Measurements from ENCODE around the gene RAB36. TPM values are rescaled to one million over a fixed set of nuclear protein-coding genes. Genes with fewer than 3 reads are reported as not detected.

The RAB36 gene
- total RNA-seq, 4 donors from 2014 or later: 1.0 to 2.5 (median 1.7) TPM; not detected in 1

DNA sequence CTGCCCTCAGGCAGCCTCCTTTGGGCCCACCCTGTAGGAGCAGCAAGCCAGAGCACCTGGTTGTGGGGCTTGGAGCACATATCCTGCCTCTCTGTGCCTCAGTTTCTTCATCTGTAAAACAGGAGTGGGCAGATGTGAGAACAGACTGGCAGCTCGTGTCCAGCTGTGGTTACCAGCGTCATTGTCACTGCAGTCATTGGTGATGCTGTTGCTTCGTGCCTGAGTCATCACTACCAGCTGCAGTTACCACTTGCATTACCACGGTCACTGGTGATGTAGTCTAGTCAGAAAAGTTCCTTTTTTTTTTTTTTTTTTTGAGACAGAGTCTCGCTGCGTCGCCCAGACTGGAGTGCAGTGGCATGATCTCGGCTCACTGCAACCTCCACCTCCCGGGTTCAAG lies 23.9 kb upstream of the RAB36 start:
- Histone ChIP-seq H3K27ac (no peak overlapping the region), H3K36me3 (no peaks in the 10 kb centered on the region), H3K9me3 (no peaks in the 10 kb centered on the region), H3K4me1 (no peaks in the 10 kb centered on the region), H3K27me3 (no peaks in the 10 kb centered on the region), H3K4me3 (no peak overlapping the region)
- no peak for TF ChIP-seq POLR2A (IDR thresholded peaks at IDR 0.05)
- DNase-seq: no peak

DNA sequence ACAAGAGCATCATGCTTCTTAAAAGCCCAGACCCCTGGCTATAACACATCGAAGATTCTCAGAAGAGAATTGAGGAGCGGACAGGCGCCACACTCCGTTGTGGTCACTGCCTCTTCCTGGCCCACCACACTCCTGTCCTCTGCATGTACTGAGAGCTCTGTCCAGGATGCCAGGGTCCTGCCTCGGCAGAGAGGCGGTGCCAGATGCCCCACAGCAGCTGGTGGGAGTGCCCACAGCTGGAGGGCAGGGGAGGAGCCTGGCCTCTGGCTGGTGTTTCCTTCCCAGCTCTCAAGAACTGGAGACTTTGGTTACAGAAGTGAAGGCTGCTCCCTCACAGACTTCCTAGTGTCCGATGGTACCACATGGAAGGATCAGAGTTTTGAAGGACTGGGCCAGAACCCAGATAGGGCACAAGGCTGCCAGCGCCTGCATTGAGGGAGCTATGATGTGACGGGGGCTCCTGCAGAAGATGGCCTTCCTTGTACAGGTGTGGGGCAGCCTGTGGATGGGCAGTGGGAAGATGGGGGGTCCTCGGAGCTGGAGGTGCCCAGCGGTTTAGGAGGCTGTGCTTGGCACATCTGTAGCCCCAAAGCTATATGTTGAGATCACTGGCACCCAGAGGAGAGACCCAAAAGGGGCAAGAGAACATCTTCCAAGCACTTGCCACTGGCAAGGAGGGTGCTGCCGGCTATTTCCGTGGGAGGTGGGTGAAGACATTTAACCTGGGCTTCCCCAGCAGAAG lies 22.9 kb upstream of the RAB36 start:
- TF ChIP-seq, protein P1, sequence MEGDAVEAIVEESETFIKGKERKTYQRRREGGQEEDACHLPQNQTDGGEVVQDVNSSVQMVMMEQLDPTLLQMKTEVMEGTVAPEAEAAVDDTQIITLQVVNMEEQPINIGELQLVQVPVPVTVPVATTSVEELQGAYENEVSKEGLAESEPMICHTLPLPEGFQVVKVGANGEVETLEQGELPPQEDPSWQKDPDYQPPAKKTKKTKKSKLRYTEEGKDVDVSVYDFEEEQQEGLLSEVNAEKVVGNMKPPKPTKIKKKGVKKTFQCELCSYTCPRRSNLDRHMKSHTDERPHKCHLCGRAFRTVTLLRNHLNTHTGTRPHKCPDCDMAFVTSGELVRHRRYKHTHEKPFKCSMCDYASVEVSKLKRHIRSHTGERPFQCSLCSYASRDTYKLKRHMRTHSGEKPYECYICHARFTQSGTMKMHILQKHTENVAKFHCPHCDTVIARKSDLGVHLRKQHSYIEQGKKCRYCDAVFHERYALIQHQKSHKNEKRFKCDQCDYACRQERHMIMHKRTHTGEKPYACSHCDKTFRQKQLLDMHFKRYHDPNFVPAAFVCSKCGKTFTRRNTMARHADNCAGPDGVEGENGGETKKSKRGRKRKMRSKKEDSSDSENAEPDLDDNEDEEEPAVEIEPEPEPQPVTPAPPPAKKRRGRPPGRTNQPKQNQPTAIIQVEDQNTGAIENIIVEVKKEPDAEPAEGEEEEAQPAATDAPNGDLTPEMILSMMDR (IDR thresholded peaks at IDR 0.05): no peak
- no peak for TF ChIP-seq POLR2A (IDR thresholded peaks at IDR 0.05)
- Histone ChIP-seq H3K4me1 (no peaks in the 10 kb centered on the region), H3K36me3 (no peaks in the 10 kb centered on the region), H3K27me3 (no peaks in the 10 kb centered on the region), H3K9me3 (no peaks in the 10 kb centered on the region), H3K27ac (no peak overlapping the region), H3K4me3 (no peak overlapping the region)
- DNase-seq: no peak

DNA sequence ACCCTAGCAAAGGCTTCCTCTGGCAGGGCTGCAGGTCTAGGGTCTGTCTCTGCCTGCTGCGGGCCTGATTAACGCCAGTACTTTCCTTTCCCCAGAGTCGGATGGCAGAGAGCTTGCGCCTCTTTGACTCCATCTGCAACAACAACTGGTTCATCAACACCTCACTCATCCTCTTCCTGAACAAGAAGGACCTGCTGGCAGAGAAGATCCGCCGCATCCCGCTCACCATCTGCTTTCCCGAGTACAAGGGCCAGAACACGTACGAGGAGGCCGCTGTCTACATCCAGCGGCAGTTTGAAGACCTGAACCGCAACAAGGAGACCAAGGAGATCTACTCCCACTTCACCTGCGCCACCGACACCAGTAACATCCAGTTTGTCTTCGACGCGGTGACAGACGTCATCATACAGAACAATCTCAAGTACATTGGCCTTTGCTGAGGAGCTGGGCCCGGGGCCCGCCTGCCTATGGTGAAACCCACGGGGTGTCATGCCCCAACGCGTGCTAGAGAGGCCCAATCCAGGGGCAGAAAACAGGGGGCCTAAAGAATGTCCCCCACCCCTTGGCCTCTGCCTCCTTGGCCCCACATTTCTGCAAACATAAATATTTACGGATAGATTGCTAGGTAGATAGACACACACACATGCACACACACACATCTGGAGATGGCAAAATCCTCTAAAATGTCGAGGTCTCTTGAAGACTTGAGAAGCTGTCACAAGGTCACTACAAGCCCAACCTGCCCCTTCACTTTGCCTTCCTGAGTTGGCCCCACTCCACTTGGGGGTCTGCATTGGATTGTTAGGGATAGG lies 22.1 kb upstream of the RAB36 start:
- H3K9me3 ChIP-seq: no peaks in the 10 kb centered on the region
- H3K27me3 ChIP-seq: no peaks in the 10 kb centered on the region
- no peaks in the 10 kb centered on the region for H3K4me1 ChIP-seq
- no peak overlapping the region for H3K27ac ChIP-seq
- no peak overlapping the region for H3K4me3 ChIP-seq
- no peak for DNase-seq
- no peaks in the 10 kb centered on the region for H3K36me3 ChIP-seq
- no peak for TF ChIP-seq POLR2A (IDR thresholded peaks at IDR 0.05)
- TF ChIP-seq, protein P1 (IDR thresholded peaks at IDR 0.05): no peak

DNA sequence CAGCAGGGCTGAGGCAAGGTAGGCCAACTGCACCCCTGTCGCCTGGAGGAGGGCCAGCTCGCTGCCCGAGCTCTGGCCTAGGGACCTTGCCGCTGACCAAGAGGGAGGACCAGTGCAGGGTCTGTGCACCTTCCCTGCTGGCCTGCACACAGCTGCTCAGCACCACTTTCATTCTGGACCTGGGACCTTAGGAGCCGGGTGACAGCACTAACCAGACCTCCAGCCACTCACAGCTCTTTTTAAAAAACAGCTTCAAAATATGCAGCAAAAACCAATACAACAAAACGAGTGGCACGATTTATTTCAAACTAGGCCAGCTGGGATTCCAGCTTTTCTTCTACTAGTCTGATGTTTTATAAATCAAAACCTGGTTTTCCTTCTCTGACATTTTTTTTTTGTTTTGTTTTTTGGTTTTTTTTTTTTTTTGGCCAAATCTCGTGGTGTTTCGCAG lies 21.4 kb upstream of the RAB36 start:
- no peaks in the 10 kb centered on the region for H3K4me1 ChIP-seq
- DNase-seq: no peak
- no peak overlapping the region for H3K27ac ChIP-seq
- H3K9me3 ChIP-seq: no peaks in the 10 kb centered on the region
- no peak overlapping the region for H3K4me3 ChIP-seq
- TF ChIP-seq POLR2A (IDR thresholded peaks at IDR 0.05): no peak
- TF ChIP-seq, protein P1 (IDR thresholded peaks at IDR 0.05): no peak
- no peaks in the 10 kb centered on the region for H3K27me3 ChIP-seq
- H3K36me3 ChIP-seq: no peaks in the 10 kb centered on the region

DNA sequence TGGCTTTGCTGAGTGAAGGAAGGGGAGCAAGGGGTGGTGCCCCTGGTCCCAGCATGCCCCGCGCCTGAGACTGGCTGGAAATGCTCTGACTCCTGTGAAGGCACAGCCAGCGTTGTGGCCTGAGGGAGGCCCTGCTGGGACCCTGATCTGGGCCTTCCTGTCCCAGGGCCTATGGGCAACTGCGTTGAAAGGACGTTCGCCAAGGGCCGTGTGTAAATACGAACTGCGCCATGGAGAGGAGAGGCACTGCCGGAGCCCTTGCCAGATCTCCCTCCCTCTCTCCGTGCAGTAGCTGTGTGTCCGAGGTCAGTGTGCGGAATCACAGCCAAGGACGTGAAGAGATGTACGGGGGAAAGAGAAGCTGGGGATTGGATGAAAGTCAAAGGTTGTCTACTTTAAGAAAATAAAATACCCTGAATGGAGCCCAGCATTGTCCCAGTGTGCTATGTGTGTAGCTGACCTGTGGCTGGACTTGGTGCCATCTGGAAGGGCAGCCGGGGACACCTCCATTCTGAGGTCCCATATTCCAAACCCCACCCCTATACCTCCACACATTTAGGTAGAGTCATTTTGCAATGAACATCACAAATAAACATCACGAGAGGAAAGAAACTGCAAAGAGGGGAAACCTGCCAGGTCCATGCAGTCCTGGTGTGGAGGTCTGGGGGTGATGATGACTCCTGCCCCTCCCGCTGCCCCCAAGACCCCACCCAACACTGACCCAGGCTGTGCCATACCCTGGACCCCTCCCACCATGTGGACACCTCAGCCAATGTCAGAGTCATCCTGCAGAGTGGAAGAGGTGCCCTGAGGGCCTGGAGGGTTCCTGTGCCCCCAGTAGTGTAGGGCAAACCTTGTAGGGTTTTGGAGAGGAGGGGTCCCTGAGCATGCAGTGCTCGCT lies 20.4 kb upstream of the RAB36 start:
- Histone ChIP-seq H3K9me3 (no peaks in the 10 kb centered on the region), H3K4me1 (no peaks in the 10 kb centered on the region), H3K27me3 (no peaks in the 10 kb centered on the region), H3K36me3 (no peaks in the 10 kb centered on the region), H3K27ac (no peak overlapping the region), H3K4me3 (no peak overlapping the region)
- DNase-seq: no peak
- no peak for TF ChIP-seq POLR2A (IDR thresholded peaks at IDR 0.05)
- TF ChIP-seq, protein P1 (IDR thresholded peaks at IDR 0.05): no peak
